GM10248 (cell line): ENCODE data around the gene SCO1.
"Not testable (repeated sequence)": the region's sequence is repeated elsewhere in the genome, so short reads cannot be mapped to it uniquely, and the experiment has no call there.

Experiments used
- CTCF ChIA-PET: fragments of 300-600 bp; sonication (Branson Sonifier 250); formaldehyde crosslinking; extraction: SDS; loops from one replicate; lab custom pipeline; 2021; ENCODE audit warnings: antibody characterized with exemption; lab: Yijun Ruan, JAX
- POLR2A ChIA-PET: fragments of 350-650 bp; sonication (Branson Sonifier 250); formaldehyde crosslinking; extraction: SDS; loops from one replicate; lab custom pipeline; 2020; ENCODE audit warnings: antibody characterized with exemption; lab: Yijun Ruan, JAX
- DNase-seq: peaks from one replicate; pipeline ENCODE4 v3.0.0; 2012; ENCODE audit errors: extremely low spot score
- TF ChIP-seq, protein P1 (sequence below): IDR thresholded peaks from 2 replicates; pipeline ENCODE4 v1.5.1; 2012; ENCODE audit warnings: mild to moderate bottlenecking, low read depth; ENCODE audit errors: extremely low read depth, missing control alignments, control extremely low read depth

Gene SCO1

DNA sequence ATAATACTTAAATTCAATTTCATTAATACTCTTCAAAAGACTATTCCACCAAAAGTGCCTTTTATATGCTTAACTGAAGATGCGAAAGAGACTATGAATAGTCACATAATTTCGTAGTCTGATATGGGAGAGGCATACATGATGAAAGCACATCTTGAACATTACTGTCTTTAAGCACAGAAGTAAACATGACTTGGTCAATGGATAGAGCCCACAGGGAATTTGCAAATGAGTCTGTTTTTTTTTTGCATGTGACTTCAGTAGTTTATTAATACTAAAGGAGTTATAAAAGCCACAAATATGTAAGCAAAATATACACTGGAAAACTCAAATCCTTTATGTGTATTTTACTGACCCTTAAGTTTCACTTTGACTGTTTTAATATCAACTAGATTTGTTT is 16.0 kb upstream of the SCO1 start:
- TF ChIP-seq, protein P1, sequence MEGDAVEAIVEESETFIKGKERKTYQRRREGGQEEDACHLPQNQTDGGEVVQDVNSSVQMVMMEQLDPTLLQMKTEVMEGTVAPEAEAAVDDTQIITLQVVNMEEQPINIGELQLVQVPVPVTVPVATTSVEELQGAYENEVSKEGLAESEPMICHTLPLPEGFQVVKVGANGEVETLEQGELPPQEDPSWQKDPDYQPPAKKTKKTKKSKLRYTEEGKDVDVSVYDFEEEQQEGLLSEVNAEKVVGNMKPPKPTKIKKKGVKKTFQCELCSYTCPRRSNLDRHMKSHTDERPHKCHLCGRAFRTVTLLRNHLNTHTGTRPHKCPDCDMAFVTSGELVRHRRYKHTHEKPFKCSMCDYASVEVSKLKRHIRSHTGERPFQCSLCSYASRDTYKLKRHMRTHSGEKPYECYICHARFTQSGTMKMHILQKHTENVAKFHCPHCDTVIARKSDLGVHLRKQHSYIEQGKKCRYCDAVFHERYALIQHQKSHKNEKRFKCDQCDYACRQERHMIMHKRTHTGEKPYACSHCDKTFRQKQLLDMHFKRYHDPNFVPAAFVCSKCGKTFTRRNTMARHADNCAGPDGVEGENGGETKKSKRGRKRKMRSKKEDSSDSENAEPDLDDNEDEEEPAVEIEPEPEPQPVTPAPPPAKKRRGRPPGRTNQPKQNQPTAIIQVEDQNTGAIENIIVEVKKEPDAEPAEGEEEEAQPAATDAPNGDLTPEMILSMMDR, result no peak
- POLR2A ChIA-PET, result no interaction called here
- CTCF ChIA-PET, result no interaction called here
- DNase-seq, result no peak

DNA sequence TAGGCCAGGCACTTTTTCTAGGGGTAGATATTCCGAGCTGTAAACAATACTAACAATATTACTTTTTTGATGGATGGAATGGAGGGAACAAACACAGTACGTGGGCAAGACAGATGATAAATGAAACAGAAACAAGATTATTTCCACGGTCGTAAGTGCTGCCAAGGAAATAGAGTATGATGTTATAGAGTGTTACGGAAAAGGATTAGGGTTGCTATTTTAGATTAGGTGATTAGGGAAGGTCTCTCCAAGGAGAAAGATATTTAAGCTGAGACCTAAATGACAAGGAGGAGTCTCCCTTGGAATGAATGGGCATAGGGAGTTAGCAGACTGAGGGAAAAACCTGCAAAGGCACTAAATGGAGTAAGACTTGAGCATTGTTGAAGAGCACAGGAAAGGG is 8.4 kb upstream of the SCO1 start:
- TF ChIP-seq, protein P1, result no peak
- ChIA-PET CTCF (interaction anchor here (1.3 kb wide), 1 partner anchor 9 kb away, joined by 4 read pairs; no protein-coding TSS in a partner anchor), POLR2A (no interaction called here)
- DNase-seq, result no peak

DNA sequence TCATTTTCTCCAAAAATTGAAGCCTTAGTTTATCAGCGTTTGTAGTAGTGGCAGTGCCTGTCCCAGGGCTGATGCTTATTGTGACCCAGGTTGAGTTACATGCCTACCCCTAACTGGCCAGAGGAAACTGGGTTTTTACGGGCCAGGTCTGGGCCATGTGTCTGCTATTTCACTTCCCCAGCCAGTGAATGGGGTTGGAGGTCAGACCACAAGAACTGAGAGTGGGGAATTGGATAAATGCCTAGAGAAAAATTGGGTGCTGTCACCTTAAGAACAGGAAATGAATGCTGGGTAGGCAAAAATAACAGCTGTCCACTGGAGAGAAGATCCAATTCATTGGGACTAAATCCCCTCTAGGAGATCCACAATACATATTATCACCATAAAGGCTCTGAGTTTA is 5.2 kb upstream of the SCO1 start:
- CTCF ChIA-PET, result no interaction called here

DNA sequence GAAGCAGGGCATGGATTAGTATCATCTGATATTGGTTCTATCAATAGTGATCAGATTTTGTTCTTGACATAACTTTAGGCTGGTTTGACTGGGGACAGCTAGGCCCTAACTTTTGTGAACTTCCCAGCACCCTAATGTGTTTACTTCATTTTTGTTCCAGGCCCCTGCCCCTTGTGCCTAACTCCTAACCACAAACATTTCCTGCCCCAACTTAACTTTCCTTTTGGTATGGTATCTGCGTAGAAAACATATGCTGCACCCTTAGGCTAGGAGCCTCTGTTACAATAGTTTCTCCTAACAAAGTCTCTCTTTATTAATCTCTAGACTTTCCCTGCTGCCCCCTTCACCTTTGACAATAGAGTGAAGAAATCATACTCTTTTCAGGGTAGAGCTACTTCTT is 2.5 kb upstream of the SCO1 start:
- ChIA-PET CTCF (interaction anchor here (0.7 to 2.5 kb wide), 3 partner anchors 38 to 60 kb away, joined by 3 to 7 read pairs (median 3); no protein-coding TSS in a partner anchor), POLR2A (interaction anchor here (0.7 kb wide), 1 partner anchor 291 kb away, joined by 4 read pairs; no protein-coding TSS in a partner anchor)
- TF ChIP-seq, protein P1, result no peak
- DNase-seq, result no peak

More for the DNA sequence above, 5.2 kb upstream of the SCO1 start:
- TF ChIP-seq, protein P1, result no peak
- POLR2A ChIA-PET, result no interaction called here
- DNase-seq, result no peak

DNA sequence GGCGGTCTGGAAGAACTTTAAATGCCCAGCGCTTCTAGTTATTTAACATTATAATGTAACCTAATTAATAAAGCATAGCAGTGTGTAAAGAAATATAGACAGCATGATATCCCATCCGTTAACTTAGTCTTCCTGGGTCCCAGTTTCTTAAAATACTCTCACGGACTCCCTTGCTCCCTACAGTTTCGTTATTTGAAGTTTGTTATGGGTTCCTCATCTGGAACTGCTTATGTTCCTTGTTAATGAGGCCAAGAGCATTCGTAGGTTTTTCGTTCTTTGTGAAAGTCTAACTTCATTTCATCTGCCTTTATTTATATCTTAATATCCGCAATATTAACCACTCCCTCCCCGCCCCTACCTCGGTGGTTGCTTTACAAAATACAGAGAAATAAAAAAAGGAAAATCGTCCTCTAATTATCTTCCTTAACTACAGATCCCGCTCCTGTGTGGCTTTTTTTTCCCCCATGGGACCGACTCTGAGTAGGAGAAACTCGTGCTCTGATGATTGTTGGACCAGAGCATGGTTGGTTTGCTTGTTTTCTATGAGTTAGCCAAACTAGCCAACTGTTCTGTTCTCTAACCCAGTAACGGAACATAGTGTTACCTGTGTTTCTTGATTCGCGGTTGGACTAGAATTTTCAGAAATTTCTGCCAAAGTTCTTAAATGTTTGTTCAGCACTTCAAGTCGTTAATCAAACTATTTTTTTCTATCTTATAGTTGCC is 924 bp upstream of the SCO1 start:
- TF ChIP-seq, protein P1, result no peak
- POLR2A ChIA-PET, result no interaction called here
- CTCF ChIA-PET, result interaction anchor here (1.0 kb wide), 1 partner anchor 13 kb away, joined by 3 read pairs; no protein-coding TSS in a partner anchor
- no peak for DNase-seq

DNA sequence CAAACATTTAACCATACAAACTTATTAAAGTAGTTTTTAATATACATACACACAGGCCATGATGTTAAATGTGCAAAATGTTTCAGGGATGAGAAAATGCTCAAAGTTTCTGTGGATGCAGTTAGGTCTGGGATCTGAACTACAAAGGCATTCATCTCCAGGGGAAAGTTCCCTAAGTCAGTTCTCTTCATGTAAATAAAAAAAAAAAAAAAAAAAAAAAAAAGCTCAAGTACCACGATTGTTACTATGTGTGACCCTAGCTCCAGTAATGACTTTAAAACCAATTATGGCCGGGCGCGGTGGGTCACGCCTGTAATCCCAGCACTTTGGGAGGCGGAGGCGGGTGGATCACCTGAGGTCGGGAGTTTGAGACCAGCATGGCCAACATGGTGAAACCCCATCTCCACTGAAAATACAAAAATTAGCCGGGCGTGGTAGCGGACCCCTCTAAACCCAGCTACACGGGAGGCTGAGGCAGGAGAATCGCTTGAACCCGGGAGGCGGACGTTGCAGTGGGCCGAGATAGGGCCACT is 1.4 kb downstream of the SCO1 start:
- CTCF ChIA-PET, result interaction anchor here (0.8 to 5.5 kb wide), 6 partner anchors 10 to 64 kb away, joined by 3 to 31 read pairs (median 4); no protein-coding TSS in a partner anchor
- DNase-seq, result not testable (repeated sequence)

DNA sequence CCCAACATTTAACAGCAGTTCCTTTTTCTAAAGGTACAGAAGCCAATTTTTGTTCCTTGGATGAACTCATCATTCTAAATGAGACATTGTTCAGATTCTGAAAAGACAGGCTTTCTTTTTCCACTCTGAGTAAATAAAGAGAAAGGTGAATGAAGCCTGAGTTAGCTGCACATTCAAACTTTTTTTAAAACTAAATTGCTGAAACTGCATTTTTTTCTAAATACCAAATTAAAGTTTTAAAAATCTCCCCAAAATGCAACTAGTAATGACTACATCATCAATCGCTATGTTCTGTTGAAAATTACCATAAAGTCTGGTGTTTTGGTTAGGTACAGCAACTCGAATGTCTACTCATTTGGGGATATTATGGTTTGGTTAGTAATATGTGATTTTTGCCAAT is 9.8 kb downstream of the SCO1 start:
- TF ChIP-seq, protein P1, result no peak
- CTCF ChIA-PET, result interaction anchor here (8.0 kb wide), 1 partner anchor 41 kb away, joined by 42 read pairs; no protein-coding TSS in a partner anchor
- DNase-seq, result no peak
- POLR2A ChIA-PET, result no interaction called here

More for the DNA sequence above, 1.4 kb downstream of the SCO1 start:
- POLR2A ChIA-PET, result not testable (repeated sequence)
